Fibroblast of the aortic adventitia (primary cell): ENCODE measurements around the gene TGM2. TPM values are rescaled to one million over a fixed set of nuclear protein-coding genes. Genes with fewer than 3 reads are reported as not detected.
A peak's percentile ranks its signal among the peaks of the same experiment; 100 is the strongest.

Source experiments
- DNase-seq: peaks from one replicate; pipeline ENCODE4 v3.0.0-alpha.2; 2010; ENCODE audit warnings: low read depth
- H3K4me3 ChIP-seq: 2 replicates; pipeline ENCODE4 v1.5.1; 2011; ENCODE audit warnings: low read depth, mild to moderate bottlenecking, control low read depth, low read length, moderate library complexity
- CTCF ChIP-seq: IDR thresholded peaks from 2 replicates; pipeline ENCODE4 v1.5.1; 2011; ENCODE audit warnings: mild to moderate bottlenecking, low read length, control low read depth, inconsistent platforms; ENCODE audit not compliant: insufficient read depth
- total RNA-seq: library from RNA; depleted of rRNA; stranded (reverse); fragments of >200 nt; gene quantifications from 2 replicates; pipeline ENCODE4 v1.2.3, GENCODE V29; 2012; ENCODE audit warnings: low replicate concordance

Gene TGM2
- total RNA-seq, 1 donor, result 117 TPM

GRCh38 chr20:38157635-38158495 lies 7.2 kb downstream of the TGM2 start:
- no peak for TF ChIP-seq CTCF
- peak; percentile 47 for DNase-seq
- no peak overlapping the region for H3K4me3 ChIP-seq

GRCh38 chr20:38156888-38157634 lies 8.0 kb downstream of the TGM2 start:
- no peak for TF ChIP-seq CTCF
- DNase-seq, result peak; percentile 20
- H3K4me3 ChIP-seq, result no peak overlapping the region

- TF ChIP-seq CTCF, result no peak
- no peak overlapping the region for H3K4me3 ChIP-seq
- DNase-seq, result no peak
These were observed 8.8 kb downstream of the TGM2 start for GRCh38 chr20:38156280-38156679.

- DNase-seq, result no peak
- no peak for TF ChIP-seq CTCF
These were observed 9.3 kb downstream of the TGM2 start for GRCh38 chr20:38155811-38156210.

GRCh38 chr20:38153401-38153800 lies 11.7 kb downstream of the TGM2 start:
- DNase-seq, result no peak
- H3K4me3 ChIP-seq, result no peak overlapping the region
- TF ChIP-seq CTCF, result no peak

More at GRCh38 chr20:38155811-38156210, 9.3 kb downstream of the TGM2 start:
- H3K4me3 ChIP-seq, result no peak overlapping the region

GRCh38 chr20:38152621-38153221 lies 12.3 kb downstream of the TGM2 start:
- TF ChIP-seq CTCF, result no peak
- no peak overlapping the region for H3K4me3 ChIP-seq
- peak; percentile 24 for DNase-seq
